H7 (cell line): ENCODE measurements around the gene PRKAB1. TPM values are rescaled to one million over a fixed set of nuclear protein-coding genes. Genes with fewer than 3 reads are reported as not detected.
A peak's percentile ranks its signal among the peaks of the same experiment; 100 is the strongest.
"Not testable (repeated sequence)": the region's sequence is repeated elsewhere in the genome, so short reads cannot be mapped to it uniquely, and the experiment has no call there.

Experiments used
- DNase-seq: peaks from one replicate; pipeline ENCODE4 v3.0.0; 2012
- H3K27me3 ChIP-seq: 2 replicates; pipeline ENCODE4 v1.6.0; 2011; ENCODE audit warnings: mild to moderate bottlenecking, low read length; ENCODE audit not compliant: control insufficient read depth, insufficient read depth
- H3K36me3 ChIP-seq: replicated peaks from 2 replicates; pipeline ENCODE4 v1.5.1; 2011; ENCODE audit warnings: low read length; ENCODE audit not compliant: control insufficient read depth, insufficient read depth
- H3K4me3 ChIP-seq: 2 replicates; pipeline ENCODE4 v1.5.1; 2011; ENCODE audit warnings: low read depth, mild to moderate bottlenecking, control low read depth, low read length, moderate library complexity; ENCODE audit not compliant: insufficient read depth
- total RNA-seq: library from RNA; depleted of rRNA; stranded (reverse); fragments of >200 nt; shearing (Covaris generic); gene quantifications from 2 replicates; pipeline ENCODE4 v1.2.3, GENCODE V29; 2014; rRNA removed

The PRKAB1 gene, protein sequence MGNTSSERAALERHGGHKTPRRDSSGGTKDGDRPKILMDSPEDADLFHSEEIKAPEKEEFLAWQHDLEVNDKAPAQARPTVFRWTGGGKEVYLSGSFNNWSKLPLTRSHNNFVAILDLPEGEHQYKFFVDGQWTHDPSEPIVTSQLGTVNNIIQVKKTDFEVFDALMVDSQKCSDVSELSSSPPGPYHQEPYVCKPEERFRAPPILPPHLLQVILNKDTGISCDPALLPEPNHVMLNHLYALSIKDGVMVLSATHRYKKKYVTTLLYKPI
- 22.4 and 26.6 TPM in 2 replicates for total RNA-seq

DNA sequence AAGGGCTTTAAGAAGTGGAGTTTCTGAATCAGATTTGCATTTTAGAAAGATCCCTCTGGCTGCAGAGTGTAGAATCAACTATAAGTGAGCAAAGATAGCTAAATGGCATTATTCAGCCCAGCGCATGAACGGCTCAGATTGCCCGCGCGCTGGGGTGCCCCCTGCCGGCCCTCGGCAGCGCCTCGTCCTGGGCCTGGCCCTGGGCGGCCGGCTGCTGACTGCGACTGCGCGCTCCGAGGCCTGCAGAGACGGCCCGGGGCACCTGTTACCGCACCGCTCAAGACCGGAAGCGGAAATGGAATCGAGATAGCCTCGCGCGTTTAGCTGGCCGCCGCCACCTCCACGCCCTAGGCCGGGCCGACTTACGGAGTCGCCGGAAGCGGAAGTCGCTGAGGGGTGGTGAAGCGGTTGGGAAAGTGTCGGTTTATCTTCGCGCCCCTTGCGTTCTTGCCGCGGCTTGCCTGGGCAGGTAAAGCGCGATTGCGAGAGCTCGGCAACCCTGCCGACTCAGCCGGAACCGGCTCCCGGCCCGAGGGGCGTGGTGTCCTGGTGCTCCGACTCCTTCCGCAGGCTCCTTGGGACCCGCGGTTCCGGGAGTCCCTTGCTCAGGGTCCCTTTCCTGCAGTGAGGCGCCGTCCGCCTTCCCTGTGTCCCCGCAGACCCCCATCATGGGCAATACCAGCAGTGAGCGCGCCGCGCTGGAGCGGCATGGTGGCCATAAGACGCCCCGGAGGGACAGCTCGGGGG, at the start of gene PRKAB1:
TSS of gene PRKAB1 (plus strand) at position 557 of the 747 bp plus-strand sequence. CDS start at position 669, 112 bp downstream.
- DNase-seq, result peak; percentile 99
- H3K4me3 ChIP-seq, result peak within 1 kb of the TSS; percentile 97
- H3K36me3 ChIP-seq, result peaks cover 6% of the 10 kb centered on the region
- no peaks in the 10 kb centered on the region for H3K27me3 ChIP-seq

DNA sequence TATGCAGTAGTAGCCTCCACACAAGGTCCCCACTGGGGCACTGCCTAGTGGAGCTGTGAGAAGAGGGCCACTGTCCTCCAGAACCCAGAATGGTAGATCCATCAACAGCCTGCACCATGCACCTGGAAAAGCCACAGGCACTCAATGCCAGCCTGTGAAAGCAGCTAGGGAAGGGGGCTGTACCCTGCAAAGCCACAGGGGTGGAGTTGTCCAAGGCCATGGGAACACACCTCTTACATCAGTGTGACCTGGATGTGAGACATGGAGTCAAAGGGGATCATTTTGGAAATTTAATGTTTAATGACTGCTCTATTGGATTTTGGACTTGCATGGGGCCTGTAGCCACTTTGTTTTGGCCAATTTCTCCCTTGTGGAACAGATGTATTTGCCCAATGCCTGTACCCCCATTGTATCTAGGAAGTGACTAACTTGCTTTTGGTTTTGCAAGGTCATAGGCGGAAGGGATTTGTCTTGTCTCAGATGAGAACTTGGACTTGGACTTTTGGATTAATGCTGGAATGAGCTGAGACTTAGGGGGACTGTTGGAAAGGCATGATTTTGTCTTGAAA, 49.5 kb upstream of the PRKAB1 start:
- not testable (repeated sequence) for H3K27me3 ChIP-seq, H3K36me3 ChIP-seq, DNase-seq, H3K4me3 ChIP-seq

DNA sequence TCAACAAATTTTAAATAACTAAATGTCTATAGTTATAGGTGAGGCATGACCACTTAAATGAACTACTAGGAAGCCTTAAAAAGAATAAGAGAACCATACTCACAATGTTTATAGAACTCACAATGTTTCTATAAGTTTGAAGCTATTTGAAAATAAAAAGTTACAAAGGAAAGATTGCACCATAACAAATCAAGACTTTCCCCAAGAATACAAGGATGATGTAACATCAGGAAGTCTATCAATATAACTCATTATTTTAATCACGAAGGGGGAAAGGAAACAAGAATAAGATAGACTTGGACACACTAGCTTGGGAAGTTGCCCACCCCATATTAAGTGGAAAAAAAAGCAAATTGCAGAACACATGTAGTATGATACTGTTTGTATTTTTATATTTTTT, 47.4 kb upstream of the PRKAB1 start:
- no peaks in the 10 kb centered on the region for H3K36me3 ChIP-seq
- no peak overlapping the region for H3K4me3 ChIP-seq
- no peaks in the 10 kb centered on the region for H3K27me3 ChIP-seq
- DNase-seq, result no peak

DNA sequence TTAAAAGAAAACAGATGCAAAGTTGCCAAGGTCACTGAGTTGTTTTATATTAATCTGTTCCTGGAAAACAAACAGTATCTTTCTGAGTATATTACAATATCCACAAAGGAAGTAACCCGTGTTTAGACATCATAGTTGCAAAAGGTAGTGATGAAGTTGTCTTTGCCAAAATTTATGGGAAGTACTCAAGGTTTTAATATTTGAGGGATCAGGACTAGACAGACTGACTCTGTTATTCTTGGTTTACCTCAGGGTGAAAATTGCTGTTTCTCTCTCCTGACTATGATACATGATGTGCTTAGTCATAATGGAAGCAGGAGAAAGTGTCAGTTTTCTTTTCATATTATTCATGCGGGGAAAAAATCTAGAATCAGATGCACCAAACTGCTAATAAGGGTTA, 46.1 kb upstream of the PRKAB1 start:
- Histone ChIP-seq H3K27me3 (no peaks in the 10 kb centered on the region), H3K4me3 (no peak overlapping the region), H3K36me3 (no peaks in the 10 kb centered on the region)
- DNase-seq, result no peak

DNA sequence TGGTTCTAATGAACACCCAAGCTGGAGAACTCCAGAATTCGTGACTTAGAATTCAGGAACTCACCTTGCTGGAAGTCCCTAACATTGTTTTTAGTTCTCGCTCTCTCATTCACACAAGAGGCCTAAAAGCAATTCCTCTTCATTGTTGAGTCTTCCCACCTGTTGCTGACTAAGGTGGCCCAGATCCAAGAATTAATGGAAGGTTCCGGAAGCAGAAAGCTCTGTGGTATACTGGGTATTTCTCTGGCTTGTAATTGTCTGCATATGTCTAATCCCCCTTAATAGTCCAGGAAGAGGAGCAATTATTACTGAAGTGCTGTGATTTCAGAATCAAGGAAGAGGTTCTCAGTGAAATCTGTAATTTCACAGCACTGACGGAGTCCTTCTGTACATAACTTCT, 43.0 kb upstream of the PRKAB1 start:
- no peaks in the 10 kb centered on the region for H3K36me3 ChIP-seq
- no peak overlapping the region for H3K4me3 ChIP-seq
- H3K27me3 ChIP-seq, result no peaks in the 10 kb centered on the region
- no peak for DNase-seq

DNA sequence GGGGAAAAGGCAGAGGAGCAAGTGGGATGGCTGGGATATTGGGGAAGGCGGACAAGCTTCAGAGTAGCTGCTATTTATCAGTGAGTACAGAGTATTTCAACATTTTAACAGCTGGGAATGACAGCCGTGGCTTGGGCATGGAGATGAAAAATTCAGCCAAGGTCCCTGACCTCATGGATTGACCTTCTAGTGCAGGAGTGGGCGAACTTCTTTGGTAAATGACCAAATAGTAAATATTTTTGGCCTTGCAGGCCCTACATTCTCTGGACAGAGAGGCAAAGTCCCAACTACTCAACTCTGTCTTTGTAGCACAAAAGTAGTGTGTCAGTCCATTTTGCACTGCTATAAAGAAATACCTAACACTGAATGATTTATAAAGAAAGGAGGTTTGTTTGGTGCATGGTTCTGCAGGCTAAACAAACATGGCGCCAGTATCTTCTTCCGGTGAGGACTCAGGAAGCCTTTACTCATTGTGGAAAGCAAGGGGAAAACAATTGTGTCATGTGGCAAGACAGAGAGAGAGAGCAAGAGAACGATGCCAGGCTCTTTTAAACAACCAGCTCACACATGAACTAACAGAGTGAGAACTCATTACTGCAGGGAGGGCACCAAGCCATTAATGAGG, 40.8 kb upstream of the PRKAB1 start:
- H3K27me3 ChIP-seq, result no peaks in the 10 kb centered on the region

DNA sequence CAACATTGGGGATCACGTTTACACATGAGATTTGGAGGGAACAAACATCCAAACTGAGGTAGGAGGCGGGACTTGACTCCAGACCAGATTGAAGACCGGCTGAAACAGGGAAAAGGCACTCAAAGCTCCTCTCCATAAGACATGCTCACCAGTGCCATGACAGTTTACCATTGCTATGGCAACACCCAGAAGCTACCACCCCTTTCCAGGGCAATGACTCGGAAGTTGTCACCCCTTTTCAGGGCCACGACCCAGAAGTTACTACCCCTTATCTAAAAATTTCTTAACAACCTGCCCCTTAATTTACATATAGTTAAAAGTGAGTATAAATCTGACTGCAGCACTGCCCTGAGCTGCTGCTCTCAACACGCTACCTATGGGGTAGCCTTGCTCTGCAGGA, 40.2 kb upstream of the PRKAB1 start:
- Histone ChIP-seq H3K27me3 (no peaks in the 10 kb centered on the region), H3K36me3 (no peaks in the 10 kb centered on the region), H3K4me3 (no peak overlapping the region)
- DNase-seq, result no peak

More for the DNA sequence above, 40.8 kb upstream of the PRKAB1 start:
- H3K4me3 ChIP-seq, result no peak overlapping the region
- DNase-seq, result no peak
- H3K36me3 ChIP-seq, result no peaks in the 10 kb centered on the region

DNA sequence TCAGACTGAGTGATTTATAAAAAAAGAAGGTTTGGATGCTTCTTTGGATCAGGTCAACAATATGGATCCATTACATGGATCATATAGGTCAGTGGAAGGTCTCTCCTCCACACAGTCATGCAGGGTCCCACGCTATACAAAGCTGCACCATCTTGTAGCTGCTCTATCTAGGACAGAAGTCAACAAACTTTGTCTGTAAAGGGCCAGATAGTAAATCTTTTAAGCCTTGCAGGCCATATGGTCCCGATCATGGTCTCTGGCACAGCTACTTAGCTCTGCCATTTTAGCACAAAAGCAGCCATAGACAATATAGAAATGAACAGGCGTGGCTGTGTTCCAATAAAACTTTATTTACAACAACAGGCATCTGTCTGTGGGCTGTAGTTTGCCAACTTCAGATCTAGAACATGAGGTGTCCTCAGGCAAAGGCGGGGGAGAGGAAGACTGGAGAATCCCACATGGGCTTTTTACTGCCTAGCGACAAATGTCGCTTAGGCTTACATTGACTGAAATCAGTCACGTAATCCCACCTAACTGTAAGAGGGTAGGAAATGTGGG, 37.6 kb upstream of the PRKAB1 start:
- H3K27me3 ChIP-seq, result no peaks in the 10 kb centered on the region
- no peak overlapping the region for H3K4me3 ChIP-seq
- DNase-seq, result no peak
- H3K36me3 ChIP-seq, result no peaks in the 10 kb centered on the region

DNA sequence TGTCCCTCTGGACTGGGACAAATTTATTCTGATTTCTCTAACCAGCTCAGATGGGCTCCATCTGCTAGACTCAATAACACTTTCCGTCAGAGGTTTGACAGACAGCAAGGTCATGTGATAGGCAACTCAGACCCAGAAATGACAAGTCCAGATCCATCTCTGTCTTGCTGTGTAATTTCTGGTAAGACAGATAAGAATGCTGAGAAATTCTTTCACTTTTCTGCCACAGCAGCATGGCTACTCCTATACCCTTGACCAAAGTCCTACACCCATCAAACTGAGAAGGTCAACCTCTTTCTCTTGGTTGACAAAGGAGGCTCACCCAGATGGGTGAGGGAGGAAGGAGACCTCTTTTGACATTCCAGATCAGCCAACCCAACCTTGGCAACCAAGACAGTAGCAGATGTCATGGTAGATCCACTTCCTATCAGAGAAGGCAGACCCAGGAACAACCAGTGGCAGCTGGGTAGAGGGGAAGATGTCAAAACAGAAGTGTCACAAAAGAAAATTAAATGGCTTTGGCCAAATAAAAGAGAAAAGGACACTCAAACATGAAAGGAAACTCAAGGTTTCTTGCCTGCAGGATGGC, 36.9 kb upstream of the PRKAB1 start:
- Histone ChIP-seq H3K27me3 (no peaks in the 10 kb centered on the region), H3K4me3 (no peak overlapping the region), H3K36me3 (no peaks in the 10 kb centered on the region)
- DNase-seq, result no peak

DNA sequence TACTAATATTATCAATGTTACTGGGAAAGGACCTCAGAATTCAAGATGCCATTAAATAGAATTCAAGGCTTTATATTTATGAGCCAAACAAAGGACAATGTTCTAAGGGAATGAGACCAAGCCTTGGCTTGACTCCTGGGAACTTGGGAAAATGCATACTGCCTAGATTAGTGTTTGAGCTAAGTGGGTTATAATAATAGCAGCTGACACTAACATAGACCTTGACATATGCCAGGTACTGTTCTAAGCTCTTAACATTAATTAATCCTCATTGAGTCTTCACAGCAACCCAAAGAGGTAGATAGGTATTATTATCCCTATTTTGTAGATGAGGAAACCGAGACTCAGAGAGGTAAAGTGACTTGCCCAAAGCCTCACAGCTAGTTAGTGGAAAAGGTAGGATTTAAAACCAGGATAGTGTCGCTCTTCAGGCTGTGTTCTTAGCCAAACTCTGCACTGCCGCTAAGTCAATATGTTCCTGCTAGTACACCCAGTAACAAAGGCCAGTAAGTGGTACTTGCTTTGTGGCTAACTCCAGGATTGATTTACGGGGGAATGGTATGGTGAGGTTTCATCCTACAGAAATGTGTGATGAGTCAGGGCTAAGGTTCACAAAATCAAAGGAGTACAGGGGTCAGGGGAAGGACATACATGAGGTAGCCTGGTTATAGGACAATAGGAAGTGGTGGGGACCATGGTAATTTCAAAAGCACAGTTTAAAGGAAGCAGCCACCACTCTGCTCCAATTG, 35.8 kb upstream of the PRKAB1 start:
- Histone ChIP-seq H3K36me3 (no peaks in the 10 kb centered on the region), H3K27me3 (no peaks in the 10 kb centered on the region), H3K4me3 (no peak overlapping the region)
- no peak for DNase-seq

DNA sequence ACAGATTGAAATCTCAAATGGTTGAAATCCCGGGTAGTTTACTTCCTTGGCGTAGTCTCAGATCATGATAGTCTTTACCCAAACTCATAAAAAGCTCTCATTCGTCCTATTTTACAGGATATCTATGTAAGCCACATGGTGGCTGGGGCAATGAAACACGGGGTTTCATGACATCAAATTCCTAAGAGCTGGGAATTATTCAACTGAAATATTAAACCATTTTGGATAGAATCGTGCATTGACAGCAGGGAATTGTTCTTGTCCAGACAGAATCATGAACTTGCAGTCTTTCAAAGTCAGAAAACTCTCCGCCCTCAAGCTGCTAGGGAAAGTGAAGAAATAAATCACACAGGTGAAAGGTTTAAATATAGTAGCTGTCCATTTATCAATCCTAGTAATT, 33.2 kb upstream of the PRKAB1 start:
- H3K4me3 ChIP-seq, result no peak overlapping the region
- no peaks in the 10 kb centered on the region; the same call in 1 of the 2 replicates for H3K27me3 ChIP-seq
- no peaks in the 10 kb centered on the region for H3K36me3 ChIP-seq
- DNase-seq, result no peak

DNA sequence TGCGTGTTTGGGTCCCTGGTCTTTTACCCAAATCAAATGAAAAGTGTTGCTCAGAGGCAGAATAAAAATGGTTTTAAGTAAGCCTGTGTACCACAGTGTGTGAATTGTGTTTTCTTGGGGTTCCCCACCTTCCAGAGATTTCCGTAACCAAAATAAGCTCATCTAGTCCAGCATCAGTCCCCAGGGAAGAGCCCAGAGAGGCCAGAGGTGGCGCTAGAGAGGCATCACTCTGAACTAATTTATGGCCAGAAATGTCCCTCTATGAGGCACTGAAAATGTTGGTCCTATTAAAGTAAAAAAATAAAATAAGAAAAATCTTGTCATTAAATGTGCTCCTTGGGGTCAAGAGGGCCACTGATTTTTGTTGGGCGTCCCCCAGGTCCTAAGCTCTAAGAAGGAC, 24.9 kb upstream of the PRKAB1 start:
- peak; percentile 76 for DNase-seq
- no peaks in the 10 kb centered on the region for H3K36me3 ChIP-seq
- H3K4me3 ChIP-seq, result no peak overlapping the region
- H3K27me3 ChIP-seq, result no peaks in the 10 kb centered on the region; the same call in 1 of the 2 replicates

DNA sequence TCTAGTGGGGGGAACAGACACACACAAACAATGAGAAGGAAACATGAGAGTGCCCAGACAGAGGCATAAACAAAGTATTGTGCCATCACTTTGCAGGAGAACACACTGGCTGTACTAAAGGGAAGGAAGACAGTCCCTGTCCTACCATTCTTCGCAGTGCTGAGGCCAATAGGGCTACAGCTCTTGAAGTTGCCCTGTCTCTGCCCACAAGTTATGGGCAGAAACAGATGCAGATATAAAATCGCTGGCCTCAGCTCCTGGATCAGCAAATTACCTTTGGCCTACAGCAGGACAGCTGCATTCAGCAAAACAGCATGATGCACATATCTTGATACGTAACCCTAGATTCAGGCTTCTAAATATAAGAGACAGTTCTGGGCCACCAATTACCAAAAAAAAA, 23.0 kb upstream of the PRKAB1 start:
- DNase-seq, result no peak
- Histone ChIP-seq H3K4me3 (no peak overlapping the region), H3K36me3 (no peaks in the 10 kb centered on the region), H3K27me3 (no peaks in the 10 kb centered on the region)
